Activated CD8-positive, alpha-beta memory T cell treated with anti-CD3 and anti-CD28 coated beads for 4 hours (primary cell): ENCODE results near the gene SLC7A1.
"Not testable (repeated sequence)": the region's sequence is repeated elsewhere in the genome, so short reads cannot be mapped to it uniquely, and the experiment has no call there.

Source experiments
- DNase-seq, 2 donors: peaks; one replicate each; pipeline ENCODE4 v3.0.0-alpha.2; 2020; ENCODE audit warnings: low read depth in 2 of 2

Gene SLC7A1

DNA sequence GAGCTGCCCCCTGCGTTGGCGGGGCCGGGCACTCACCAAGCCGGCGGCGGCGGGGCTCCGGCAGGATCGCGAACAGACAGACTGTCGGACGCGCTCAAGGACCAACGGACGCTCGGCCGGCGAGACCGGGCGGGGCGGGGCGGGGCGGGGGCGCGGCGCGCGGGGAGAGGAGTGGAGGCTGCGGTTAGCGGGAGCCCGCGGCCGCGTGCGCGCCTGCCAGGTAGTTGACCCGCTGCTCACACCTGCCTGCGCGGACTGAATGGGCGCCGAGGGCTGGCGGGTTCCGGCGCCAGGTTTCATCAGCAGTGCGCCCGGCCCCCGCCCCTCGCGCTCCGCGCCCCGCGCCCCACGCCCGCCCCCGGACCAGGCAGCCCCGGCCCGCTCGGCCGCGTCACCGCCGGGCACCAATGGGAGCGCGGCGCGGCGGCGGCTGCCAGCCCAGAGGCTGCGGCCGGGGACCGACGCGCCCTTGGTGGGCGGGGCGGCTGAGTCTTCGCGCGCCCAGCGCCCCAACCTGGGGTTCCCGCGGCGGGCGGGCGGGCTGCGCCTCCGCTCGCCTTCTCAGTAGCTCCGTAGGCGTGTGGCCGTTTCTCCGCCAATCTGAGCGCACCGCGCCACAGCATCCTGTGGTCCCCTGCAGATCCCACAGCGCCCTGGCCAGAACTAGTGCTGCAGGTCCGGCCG, at the start of gene SLC7A1:
Gene SLC7A1 (minus strand): TSS at position 309 of the 684 bp plus-strand sequence. CDS start 59,500 bp downstream, outside the sequence.
- peak; percentile 75 to 77 for DNase-seq

DNA sequence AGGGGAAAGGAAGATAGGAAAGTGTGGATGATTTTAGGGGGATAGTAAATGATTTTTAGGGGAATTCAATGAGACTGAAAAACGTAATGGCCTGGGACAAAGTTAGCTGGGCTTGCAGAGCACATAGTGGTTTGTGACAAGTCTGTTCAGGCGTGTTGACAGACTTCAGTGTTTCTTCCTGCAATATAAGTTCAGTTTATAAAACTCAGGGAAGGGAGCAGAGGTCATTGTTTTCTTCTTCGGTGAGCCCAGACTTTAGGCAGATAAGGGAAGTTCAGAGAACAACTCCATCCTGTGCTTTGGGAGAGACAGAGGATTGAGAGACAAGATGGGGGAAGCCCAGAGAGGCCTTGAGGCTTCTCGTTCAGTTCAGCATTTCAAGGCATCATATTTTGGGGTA, 45.2 kb upstream of the SLC7A1 start:
- no peak for DNase-seq

DNA sequence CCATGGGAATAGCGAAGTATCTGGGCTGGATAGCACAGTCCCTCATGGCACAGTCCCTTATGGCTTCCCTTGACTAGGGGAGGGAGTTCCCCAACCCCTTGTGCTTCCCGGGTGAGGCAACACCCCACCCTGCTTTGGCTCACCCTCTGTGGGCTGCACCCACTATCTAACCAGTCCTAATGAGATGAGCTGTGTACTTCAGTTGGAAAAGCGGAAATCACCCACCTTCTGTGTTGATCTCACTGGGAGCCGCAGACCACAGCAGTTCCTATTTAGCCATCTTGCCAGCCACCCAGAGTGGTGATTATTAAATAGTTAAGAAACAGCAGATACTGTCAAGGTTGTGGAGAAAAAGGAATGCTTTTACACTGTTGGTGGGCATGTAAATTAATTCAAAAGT, 41.3 kb upstream of the SLC7A1 start:
- DNase-seq, result not testable (repeated sequence)

DNA sequence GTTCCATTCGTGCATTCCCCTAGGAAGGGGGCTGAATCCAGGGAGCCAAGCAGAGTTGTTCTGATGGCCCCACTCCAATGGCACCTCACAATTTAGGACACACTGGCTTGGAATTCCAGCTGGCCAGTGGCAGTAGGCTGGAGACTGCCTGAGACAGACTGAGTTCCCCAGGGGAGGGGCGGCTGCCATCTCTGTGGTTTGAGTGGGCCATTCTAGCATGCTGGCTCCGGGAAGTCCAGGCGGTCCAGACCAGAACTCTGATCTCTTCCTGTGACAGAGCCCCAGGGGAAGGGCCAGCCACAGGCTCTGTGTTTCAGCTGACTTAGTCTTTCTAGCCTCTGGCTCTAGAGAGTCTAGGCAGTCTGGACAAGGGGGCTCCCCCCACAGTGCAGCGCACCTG, 29.5 kb upstream of the SLC7A1 start:
- no peak for DNase-seq

DNA sequence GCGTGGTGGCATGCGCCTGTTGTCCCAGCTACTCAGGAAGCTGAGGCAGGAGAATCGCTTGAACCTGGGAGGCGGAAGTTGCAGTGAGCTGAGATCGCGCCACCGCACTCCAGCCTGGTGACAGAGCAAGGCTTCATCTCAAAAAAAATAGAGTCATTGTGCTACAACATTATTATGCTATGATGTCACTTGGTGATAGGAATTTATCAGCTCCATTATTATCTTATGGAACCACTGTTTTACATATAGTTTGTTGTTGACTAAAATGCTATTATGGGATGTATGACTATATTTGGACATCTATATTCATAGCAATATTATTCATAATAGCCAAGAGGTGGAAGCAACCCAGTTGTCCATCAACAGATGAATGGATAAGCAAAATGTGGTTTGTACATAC, 26.4 kb upstream of the SLC7A1 start:
- DNase-seq, result no peak

DNA sequence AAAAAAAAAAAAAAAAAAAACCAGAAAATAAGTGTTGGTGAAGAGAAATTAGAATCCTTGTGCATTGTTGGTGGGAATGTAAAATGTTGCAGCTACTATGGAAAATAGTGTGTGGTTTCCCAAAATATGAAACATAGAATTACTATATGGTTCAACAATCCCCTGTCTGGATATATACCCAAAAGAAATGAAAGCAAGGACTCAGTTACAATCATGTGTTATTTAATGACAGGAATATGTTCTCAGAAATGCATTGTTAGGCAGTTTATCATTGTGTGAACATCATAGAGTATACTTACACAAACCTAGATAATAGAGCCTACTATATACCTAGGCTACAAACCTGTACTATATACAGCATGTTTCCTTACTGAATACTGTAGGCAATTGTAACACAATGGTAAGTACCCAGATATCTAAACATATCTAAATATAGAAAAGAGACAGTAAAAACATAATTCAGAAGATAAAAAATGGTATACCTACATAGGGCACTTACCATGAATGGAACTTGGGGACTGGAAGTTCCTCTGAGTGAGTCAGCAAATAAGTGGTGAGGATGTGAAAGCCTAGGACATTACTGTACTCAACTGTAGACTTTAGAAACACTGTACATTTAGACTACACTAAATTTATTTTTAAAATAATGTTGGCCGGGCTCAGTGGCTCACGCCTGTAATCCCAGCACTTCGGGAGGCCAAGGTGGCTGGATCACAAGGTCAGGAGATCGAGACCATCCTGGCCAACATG, 25.7 kb upstream of the SLC7A1 start:
- no peak for DNase-seq

DNA sequence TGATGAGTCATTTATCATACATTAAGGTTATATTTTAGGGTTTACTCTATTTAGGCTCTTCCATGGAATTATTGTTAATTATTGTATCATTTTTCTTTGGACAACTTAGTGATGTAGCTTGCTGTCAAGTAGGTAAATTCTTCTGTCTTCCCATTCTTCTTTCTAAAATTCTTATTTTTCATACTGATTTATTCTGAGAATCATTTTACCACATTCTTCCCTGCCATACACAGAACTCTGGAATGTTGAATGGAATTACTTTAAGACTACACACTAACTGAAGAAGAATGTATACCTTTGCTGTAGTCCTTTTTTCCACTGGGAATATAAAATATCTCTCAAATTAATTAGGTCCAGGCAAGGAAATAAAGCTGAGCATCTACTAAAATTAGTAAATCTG, 24.5 kb upstream of the SLC7A1 start:
- DNase-seq, result no peak

DNA sequence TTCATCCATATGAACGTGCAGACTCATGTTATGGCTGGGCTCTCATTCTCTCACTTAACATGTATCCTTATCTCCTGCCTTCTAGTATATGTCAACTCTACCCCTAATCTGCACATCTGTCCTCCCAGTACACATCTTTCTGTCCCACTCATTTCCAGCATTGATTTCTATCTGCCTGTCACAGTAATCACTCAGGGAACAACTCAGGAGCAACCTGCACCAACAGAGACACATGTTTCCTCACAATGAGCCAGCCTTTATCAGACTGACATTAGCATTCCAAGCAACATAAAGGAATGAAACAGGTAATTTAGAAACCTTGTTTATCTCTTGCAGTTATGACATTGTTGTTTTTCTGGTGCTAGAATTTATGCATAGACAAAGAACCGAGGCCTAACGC, 17.6 kb upstream of the SLC7A1 start:
- DNase-seq, result no peak

DNA sequence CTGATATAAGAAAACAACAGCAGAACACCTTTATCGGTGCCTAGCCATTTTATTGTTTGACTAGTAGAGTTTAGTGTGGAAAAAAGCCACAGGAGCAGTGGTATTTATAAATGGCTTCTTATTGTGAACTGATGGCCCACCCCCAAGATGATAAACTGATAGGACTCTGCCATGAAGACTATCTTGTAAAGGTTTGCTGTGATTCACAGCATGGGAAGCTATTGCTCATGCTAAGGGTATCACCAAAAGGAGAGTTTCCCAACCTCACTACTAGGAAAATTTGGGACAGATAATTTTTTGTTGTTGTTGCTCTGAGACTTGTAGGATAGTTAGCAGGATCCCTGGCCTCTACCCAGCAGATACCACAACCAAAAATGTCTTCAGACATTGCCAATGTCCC, 12.0 kb upstream of the SLC7A1 start:
- no peak for DNase-seq

DNA sequence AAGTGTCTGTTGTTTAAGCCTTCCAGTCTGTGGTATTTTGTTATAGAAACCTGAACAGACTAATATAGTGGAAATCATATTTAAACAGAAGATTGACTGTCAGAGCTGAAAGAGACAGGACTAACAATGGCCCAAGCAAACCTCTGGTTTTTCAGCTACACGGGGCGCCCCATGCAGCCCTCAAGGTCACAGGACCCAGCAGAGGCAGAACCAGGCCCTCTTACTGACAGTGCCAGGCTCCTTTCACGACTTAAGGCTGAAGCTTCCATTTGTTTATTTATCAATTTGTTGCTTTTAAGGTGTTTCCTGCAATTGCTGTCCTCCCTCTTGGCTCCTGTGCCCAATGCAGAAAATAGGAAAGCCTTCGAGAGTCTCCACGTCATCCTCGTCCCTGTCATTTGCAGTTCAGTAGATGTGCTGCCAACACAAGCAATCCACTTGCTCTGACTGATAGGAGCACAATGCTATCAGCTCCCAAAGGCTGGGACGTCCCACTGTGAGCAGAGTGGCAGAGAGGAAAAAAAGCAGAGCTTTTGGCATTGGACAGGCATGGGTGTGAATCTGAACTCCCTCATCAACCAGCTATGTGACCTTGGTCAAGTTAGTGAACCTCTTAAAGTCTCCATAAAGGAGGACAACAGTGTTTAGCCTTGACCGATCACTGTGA, 10.5 kb upstream of the SLC7A1 start:
- no peak for DNase-seq

DNA sequence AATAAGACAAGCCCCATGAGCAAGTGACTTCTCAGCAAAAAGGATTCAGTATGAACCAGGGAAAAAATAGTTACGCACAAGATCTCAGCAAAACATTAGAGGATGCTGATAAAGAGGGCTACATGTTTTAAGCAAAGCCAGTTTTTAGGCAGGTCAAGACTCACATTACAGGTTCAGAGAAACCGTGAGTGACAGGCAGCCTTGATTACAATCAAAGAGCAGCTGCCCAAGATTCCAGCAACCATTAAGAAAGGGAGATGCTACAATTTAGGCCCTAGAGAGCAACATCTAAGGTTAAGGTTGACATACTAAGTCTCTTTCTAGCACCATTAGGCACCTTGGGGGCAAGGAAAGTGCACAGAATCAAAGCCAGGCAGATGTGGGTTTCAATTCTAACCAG, 2.8 kb upstream of the SLC7A1 start:
- DNase-seq, result no peak

DNA sequence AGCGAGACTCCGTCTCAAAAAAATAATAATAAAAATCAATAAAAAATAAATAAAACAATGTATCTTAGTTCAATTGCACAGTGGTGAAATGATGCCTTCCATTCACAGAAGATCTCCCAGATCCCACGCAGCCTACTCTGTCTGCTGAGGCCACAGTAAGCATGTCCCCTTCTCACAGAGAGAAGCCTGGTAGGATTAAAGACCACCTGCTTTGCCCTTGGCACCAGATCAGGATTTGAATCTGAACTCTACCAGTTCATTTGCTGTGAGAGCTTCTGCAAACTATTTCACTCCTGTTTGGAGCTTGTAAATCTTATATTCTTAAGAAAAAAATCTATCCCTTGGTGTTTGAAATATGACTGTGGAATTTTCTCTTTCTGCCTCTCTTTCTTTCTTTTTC, 2.2 kb upstream of the SLC7A1 start:
- no peak for DNase-seq

DNA sequence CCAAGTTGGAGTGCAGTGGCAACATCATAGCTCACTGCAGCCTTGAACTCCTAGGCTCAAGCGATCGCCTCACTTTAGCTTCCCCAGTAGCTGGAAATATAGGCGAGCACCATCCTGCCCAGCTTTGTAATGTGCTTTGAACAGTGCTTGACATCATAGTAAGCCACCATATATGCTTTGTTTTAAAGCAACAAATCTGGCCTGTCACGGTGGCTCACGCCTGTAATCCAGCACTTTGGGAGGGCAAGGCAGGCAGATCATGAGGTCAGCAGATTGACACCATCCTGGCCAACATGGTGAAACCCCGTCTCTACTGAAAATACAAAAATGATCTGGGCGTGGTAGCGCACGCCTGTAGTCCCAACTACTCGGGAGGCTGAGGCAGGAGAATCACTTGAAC, 1.8 kb upstream of the SLC7A1 start:
- DNase-seq, result no peak

DNA sequence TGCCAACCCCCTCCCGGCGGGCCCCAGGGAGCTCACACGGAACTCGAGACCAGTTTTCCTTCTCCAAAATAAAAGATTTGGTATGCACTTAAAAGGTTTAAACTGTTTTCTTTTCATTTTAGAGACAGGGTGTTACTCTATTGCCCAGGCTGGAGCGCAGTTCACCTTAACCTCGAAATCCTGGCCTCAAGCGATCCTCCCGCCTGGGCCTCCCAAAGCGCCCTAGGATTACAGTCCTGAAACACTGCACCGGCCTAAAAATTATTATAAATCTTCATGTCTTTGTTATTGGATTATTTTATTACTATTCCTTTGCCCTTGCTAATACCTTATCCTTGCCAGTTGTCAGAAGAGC, 553 bp upstream of the SLC7A1 start:
- DNase-seq, result no peak

DNA sequence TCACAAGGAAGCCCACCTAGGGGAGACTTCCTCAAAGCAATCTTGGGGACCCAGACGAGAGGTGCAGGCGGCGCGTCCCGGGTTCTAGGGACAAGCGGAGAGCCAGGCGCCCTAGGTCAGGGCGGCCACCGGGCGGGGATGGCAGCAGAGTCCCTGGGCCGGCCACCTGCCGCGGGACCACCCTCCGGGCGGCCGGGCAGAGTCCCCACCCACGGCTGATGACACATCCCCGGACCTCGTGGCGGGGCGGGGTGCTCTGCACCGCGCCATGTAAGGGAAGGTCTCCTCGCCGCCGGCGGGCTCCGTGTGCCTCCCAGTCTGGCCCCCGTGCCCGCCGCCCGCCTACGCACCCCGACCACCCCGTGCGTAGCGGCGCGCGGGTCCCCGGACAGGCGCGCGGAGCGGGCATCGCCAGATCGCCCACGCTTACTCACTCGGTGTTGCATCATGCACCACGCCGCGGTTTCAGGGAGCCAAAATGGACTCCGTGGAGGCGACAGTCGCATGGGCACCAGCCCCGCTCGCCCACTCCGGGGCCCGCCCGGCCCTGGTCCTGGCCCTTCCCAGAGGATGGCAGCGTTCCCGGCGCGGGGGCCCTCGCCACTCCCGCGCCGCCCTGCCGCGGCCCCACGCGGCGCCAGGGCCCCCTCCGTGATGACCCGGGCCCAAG, 643 bp downstream of the SLC7A1 start:
- DNase-seq, result peak; percentile 52 to 58

DNA sequence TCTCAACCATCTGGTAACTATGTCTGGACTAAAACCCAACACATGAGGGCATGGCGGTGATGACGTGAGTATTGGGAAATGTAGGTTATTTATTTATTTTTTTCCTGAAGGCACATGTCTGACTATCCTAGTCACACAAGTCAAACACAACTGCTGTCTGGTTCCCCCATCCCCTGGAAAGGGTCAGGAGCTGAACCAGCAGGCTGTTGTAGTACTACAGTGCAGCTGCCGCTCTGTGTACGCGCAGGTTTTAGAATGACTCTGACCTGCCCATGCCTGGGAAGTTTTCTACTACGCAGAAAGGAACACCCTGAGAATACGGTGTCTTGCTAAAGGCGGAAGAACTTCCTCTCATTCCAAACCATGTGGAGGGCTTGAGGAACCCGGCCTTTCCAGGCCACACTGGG, 1.2 kb downstream of the SLC7A1 start:
- DNase-seq, result no peak

DNA sequence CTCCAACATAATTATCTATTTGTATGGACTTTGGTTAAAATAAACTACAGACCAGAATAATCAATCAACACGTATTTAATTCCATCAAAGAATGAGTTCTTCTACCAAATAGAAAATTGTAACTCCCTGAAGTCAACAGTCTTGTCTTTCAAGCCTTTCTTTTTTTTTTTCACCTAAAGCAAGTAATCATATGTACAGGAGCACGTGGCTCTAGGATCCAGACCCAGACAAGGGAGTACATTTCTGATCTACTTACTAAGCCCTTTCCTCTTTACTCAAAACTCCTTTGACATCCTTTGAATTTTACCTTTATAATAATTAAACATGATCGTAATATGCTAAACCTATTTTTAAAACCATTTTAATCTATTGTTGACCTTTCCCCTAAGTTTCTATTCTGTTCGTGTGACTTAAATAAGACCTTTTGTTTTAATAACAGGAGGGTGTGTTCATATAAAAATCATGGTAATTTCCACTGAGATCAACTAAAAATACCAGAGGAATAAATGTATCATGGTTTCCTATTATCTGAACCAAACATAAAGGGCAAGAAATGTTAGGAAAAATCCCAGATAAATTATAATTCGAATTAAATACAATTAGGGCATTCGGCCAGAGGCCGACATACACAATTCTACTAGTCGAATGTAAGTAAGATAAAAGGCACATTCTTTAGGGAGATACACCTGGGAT, 1.7 kb downstream of the SLC7A1 start:
- DNase-seq, result no peak

DNA sequence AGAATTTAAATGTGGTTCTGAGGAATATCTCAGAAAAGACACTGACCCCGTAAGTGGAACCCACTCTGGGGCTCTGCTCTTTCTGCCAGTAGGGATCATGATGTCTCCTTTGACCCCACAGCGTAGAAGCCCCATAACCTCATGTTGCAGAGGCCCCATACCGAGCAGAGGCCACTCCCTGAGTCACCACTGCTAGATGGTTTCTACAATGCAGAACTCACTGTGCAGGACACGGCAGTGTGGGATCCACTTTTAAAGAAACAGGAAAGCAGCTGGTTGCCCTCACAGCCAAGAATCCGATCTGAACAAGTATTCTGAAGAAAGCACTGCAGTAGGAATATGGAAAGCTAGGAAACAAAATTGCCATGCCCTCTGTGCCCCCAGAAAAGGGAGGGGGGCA, 4.2 kb downstream of the SLC7A1 start:
- DNase-seq, result no peak

DNA sequence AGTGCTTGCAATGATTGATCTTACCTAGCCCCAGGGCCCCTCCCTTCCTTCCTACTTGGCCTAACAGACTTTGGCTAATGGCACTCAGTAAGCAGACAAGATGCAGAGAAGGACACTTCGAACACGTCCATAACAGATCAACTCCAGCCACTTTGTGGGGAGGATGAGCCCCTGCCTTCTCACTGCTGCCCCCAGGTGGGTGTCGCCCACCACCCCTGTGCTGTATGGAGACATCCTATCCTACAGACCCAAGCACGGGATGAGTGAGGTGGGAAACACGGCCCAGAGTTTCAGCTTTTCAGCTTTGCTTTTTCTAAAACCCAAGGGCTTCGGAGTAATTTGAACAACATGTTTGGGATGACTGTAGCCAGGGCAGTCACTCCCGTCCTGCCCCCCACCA, 5.5 kb downstream of the SLC7A1 start:
- no peak for DNase-seq

DNA sequence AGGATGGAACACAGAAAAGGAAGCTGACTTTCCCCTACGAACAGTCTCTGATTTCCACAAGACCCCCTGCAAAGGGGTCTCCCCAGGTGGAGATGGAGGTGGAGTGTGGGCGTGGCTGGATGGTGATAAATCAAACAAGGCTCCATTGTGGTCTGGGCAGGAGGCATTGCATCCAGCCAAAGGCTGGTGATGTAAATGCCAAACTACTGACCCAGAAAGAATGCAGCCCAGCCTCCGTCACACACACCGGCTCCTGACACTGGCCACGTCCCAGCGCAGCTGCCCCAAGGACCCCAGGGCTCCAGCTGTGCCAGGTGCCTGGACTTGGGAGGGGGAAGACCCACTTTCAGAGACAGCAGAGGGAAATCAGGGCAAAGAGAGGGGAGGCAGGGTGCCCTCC, 6.3 kb downstream of the SLC7A1 start:
- DNase-seq, result no peak

DNA sequence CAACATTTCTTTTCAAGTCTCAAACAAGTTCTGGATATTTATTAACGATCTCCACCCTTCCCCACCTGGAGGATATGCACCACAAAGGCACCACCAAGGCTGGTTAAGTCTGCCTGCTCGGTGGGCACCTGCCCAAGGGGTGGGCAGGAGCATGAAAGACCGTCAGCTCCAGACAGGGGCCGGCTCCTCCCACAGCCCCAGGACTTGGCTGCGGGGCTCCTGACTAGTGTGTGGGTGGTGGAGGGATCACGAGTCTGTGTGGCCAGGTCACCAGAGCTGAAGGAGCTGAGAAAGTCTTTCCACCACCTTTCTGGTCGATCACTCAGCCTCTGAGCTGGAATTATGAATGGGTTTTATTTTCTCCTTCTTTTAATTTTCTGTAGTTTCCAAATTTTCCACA, 7.8 kb downstream of the SLC7A1 start:
- DNase-seq, result no peak
